ENCODE measurements around the gene TEF.

TEF gene

DNA sequence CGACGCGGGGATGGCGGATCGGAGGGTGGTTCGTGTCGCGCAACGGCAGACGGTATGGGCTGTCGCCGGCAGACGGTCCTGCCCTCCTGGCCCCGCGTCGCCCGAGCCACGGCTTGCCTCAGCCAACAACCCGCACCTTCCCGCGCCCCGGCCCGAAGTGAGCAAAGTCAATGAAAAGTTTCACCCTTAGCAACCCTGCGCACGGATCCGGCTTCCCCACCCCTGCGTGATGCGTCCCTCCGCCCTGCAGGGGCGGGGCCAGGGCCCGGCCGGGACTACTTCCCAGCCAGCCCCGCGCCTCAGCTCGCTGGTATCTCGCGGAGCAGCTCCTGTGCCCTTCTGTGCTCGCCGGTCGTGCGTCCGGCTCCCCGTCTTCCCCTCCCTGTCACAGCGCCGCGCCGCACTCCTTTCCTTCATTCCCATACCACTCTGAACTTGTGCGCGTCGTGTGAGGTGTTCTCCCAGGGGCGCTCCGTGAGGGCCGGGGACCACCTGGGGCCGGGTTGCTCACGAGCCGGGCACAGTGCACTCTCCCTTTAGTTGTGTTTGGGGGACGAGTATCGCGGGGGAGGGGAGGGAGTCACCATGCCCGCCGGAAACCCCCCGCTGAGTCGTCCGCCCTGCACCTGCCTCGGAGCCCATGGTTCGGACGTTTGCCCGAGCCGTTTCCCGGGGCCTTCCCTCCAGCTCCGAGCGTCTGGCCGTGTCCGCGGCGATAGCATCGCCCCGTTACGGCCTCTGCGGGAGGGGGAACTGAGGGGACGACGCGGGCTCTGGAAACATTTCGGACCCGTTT lies 65.1 kb downstream of the TEF start, which contains the start of gene TOB2:
Gene TOB2 (minus strand): TSS at position 163 of the 796 bp plus-strand sequence. CDS start 9,456 bp downstream, outside the sequence.
- Histone ChIP-seq H3K9ac (ENCODE audit: low read length) (peak within 1 kb of the TSS; percentile 99), H3K79me2 (ENCODE audit: low read length) (peaks cover 48% of the 10 kb centered on the region)
- no peak for TF ChIP-seq EZH2phosphoT487 (IDR thresholded peaks at IDR 0.05; ENCODE audit: low read length)
- TF ChIP-seq EZH2 (optimal IDR thresholded peaks at IDR 0.05; ENCODE audit: low read depth, low read length) = no peak
- TF ChIP-seq, protein P1, sequence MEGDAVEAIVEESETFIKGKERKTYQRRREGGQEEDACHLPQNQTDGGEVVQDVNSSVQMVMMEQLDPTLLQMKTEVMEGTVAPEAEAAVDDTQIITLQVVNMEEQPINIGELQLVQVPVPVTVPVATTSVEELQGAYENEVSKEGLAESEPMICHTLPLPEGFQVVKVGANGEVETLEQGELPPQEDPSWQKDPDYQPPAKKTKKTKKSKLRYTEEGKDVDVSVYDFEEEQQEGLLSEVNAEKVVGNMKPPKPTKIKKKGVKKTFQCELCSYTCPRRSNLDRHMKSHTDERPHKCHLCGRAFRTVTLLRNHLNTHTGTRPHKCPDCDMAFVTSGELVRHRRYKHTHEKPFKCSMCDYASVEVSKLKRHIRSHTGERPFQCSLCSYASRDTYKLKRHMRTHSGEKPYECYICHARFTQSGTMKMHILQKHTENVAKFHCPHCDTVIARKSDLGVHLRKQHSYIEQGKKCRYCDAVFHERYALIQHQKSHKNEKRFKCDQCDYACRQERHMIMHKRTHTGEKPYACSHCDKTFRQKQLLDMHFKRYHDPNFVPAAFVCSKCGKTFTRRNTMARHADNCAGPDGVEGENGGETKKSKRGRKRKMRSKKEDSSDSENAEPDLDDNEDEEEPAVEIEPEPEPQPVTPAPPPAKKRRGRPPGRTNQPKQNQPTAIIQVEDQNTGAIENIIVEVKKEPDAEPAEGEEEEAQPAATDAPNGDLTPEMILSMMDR (IDR thresholded peaks at IDR 0.05; ENCODE audit: low read length) = no peak

DNA sequence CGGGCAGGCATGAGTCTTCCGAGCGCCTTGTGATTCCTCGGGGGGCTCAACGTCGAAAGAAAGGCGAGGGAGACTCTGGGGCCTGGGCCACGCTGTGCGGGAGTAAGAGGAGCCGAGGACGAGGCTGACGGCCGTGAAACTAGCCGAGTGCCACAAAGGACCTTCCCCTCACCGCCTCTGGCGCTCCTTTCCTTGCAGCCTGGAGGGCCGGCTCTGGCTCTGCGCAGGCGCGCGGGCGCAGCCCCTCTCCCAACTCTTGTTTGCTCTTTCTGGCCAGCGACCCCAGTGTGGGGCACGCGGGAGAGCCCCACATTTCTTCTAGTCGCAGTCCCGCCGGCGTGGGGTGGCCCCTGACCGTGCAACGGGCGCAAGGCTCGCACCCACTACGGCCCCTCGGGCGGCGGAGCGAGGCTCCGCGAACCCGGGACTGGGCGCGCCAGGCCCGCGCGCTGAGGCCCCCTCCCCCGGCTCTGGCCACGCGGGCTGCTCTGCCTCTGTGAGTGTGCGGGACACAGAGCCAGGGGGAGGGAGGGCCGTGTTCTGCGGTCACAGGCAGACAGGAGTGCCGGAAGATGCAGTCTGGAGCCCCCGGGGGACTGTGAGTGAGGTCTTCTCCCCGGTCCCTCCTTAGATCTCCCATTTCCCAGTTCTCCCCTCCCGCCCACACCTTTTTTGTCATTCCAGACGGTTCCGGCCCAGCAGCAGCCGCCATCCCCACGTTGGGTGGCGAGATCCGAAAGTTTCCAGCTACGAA lies 65.9 kb downstream of the TEF start:
- Histone ChIP-seq H3K9me2 (replicated peaks; ENCODE audit: insufficient read depth, low read length) (no peaks in the 10 kb centered on the region), H3F3A (ENCODE audit: insufficient read depth, low read length) (peaks cover 40% of the 10 kb centered on the region), H2AFZ (ENCODE audit: low read length) (peak overlapping the region; percentile 64), H3K36me3 (replicated peaks; ENCODE audit: insufficient read depth, low read length) (no peaks in the 10 kb centered on the region), H3K4me2 (ENCODE audit: low read depth, low read length) (peak overlapping the region; percentile 80), H3K79me2 (ENCODE audit: low read length) (peaks cover 40% of the 10 kb centered on the region), H3K9ac (ENCODE audit: low read length) (peak overlapping the region; percentile 99), H3K4me3 (ENCODE audit: low read length) (peak overlapping the region; percentile 71), H3K4me1 (ENCODE audit: low read length) (peaks cover 3% of the 10 kb centered on the region; the same call in 1 of the 2 replicates), H3K9me3 (replicated peaks; ENCODE audit: insufficient read depth, low read length) (no peaks in the 10 kb centered on the region), H3K27me3 (replicated peaks; ENCODE audit: insufficient read depth, low read length) (no peaks in the 10 kb centered on the region), H4K20me1 (ENCODE audit: insufficient read depth, low read length) (no peaks in the 10 kb centered on the region), H3K27ac (ENCODE audit: low read length) (peak overlapping the region; percentile 97)
- DNase-seq = peak; percentile 72
- no peak for TF ChIP-seq EZH2phosphoT487 (IDR thresholded peaks at IDR 0.05; ENCODE audit: low read length)
- TF ChIP-seq EZH2 (optimal IDR thresholded peaks at IDR 0.05; ENCODE audit: low read depth, low read length) = no peak
- TF ChIP-seq, protein P1 (IDR thresholded peaks at IDR 0.05; ENCODE audit: low read length) = no peak

More for the DNA sequence above, 65.1 kb downstream of the TEF start, which contains the start of gene TOB2:
- Histone ChIP-seq H3K36me3 (replicated peaks; ENCODE audit: insufficient read depth, low read length) (no peaks in the 10 kb centered on the region), H3K4me3 (ENCODE audit: low read length) (peak within 1 kb of the TSS; percentile 71), H3K27me3 (replicated peaks; ENCODE audit: insufficient read depth, low read length) (no peaks in the 10 kb centered on the region), H3K9me2 (replicated peaks; ENCODE audit: insufficient read depth, low read length) (no peaks in the 10 kb centered on the region), H3K4me2 (ENCODE audit: low read depth, low read length) (peak within 1 kb of the TSS; percentile 80), H2AFZ (ENCODE audit: low read length) (peak within 1 kb of the TSS; percentile 64), H3K4me1 (ENCODE audit: low read length) (peaks cover 3% of the 10 kb centered on the region; the same call in 1 of the 2 replicates), H3F3A (ENCODE audit: insufficient read depth, low read length) (peaks cover 40% of the 10 kb centered on the region), H3K9me3 (replicated peaks; ENCODE audit: insufficient read depth, low read length) (no peaks in the 10 kb centered on the region), H3K27ac (ENCODE audit: low read length) (peak within 1 kb of the TSS; percentile 97), H4K20me1 (ENCODE audit: insufficient read depth, low read length) (no peaks in the 10 kb centered on the region)
- DNase-seq = peak; percentile 95

DNA sequence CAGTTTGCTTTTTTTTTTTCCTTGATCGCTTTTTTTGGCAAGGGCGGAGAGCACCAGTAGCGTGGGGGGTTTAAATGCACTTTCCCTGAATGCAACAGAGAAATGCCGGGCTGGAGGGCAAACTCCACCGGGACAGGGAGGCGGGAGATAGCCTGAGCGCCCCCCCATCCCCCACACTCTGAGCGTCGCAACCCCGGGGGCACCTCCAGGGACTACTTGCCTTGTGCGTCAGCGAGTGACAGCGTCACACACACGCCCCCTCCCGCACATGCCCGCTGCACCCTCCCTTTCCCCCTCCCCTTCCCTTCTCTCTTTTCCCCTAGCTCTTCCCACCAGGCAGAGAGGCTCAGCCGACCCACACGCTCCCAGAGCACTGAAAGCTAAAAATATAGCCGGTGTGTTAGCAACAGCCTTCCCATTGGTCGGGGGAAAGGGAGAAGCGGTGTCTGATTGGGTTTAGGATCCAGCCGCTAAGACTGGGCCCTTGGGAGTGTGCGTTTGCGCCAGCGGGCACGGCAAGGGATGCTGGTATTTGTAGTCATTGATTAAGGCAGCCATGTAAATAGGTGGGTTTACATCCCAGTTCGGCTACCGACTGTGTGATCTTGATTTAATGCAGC lies 66.6 kb downstream of the TEF start:
- no peaks in the 10 kb centered on the region for H3K9me3 ChIP-seq (replicated peaks; ENCODE audit: insufficient read depth, low read length)
- H3K27ac ChIP-seq (ENCODE audit: low read length) = peak overlapping the region; percentile 97
- peak overlapping the region; percentile 80 for H3K4me2 ChIP-seq (ENCODE audit: low read depth, low read length)
- H3K4me1 ChIP-seq (ENCODE audit: low read length) = peaks cover 3% of the 10 kb centered on the region; the same call in 1 of the 2 replicates
- H3F3A ChIP-seq (ENCODE audit: insufficient read depth, low read length) = peaks cover 35% of the 10 kb centered on the region
- DNase-seq = peak; percentile 98
- TF ChIP-seq EZH2 (optimal IDR thresholded peaks at IDR 0.05; ENCODE audit: low read depth, low read length) = no peak
- no peak for TF ChIP-seq EZH2phosphoT487 (IDR thresholded peaks at IDR 0.05; ENCODE audit: low read length)
- TF ChIP-seq, protein P1 (IDR thresholded peaks at IDR 0.05; ENCODE audit: low read length) = no peak
- H3K4me3 ChIP-seq (ENCODE audit: low read length) = peak overlapping the region; percentile 71
- no peaks in the 10 kb centered on the region for H3K9me2 ChIP-seq (replicated peaks; ENCODE audit: insufficient read depth, low read length)
- H3K79me2 ChIP-seq (ENCODE audit: low read length) = peaks cover 33% of the 10 kb centered on the region
- H3K36me3 ChIP-seq (replicated peaks; ENCODE audit: insufficient read depth, low read length) = no peaks in the 10 kb centered on the region
- H2AFZ ChIP-seq (ENCODE audit: low read length) = peak overlapping the region; percentile 64
- H3K27me3 ChIP-seq (replicated peaks; ENCODE audit: insufficient read depth, low read length) = no peaks in the 10 kb centered on the region
- H3K9ac ChIP-seq (ENCODE audit: low read length) = peak overlapping the region; percentile 99
- no peaks in the 10 kb centered on the region for H4K20me1 ChIP-seq (ENCODE audit: insufficient read depth, low read length)

Measured in MM.1S (cell line).